Hepatocyte (in vitro differentiated cells): ENCODE measurements around the gene EIF4E1B. TPM values are rescaled to one million over a fixed set of nuclear protein-coding genes. Genes with fewer than 3 reads are reported as not detected.

Source experiments
- DNase-seq: peaks from one replicate; pipeline ENCODE4 v3.0.0-alpha.2; 2016; ENCODE audit warnings: low spot score
- H2AFZ ChIP-seq: fragments of 200-600 bp; sonication (generic); 2 replicates; pipeline ENCODE4 v1.6.0; 2016; ENCODE audit warnings: antibody characterized with exemption, mild to moderate bottlenecking
- H3K27ac ChIP-seq: fragments of 200-600 bp; sonication (generic); 2 replicates; pipeline ENCODE4 v1.5.1; 2016; ENCODE audit warnings: mild to moderate bottlenecking
- H3K27me3 ChIP-seq: fragments of 200-600 bp; sonication (generic); 2 replicates; pipeline ENCODE4 v1.6.1; 2016
- H3K36me3 ChIP-seq: fragments of 200-600 bp; sonication (generic); replicated peaks from 2 replicates; pipeline ENCODE4 v1.5.1; 2016; ENCODE audit warnings: low read depth; ENCODE audit not compliant: insufficient read depth
- H3K4me1 ChIP-seq: fragments of 200-600 bp; sonication (generic); 2 replicates; pipeline ENCODE4 v1.5.1; 2016; ENCODE audit warnings: mild to moderate bottlenecking, moderate library complexity; ENCODE audit not compliant: insufficient read depth
- H3K4me2 ChIP-seq: fragments of 200-600 bp; sonication (generic); 2 replicates; pipeline ENCODE4 v1.6.0; 2016
- H3K4me3 ChIP-seq: fragments of 200-600 bp; sonication (generic); 2 replicates; pipeline ENCODE4 v1.5.1; 2016; ENCODE audit warnings: mild to moderate bottlenecking
- H3K79me2 ChIP-seq: fragments of 200-600 bp; sonication (generic); 2 replicates; pipeline ENCODE4 v1.6.0; 2017; ENCODE audit warnings: mild to moderate bottlenecking
- H3K9me2 ChIP-seq: fragments of 200-600 bp; sonication (generic); replicated peaks from 2 replicates; pipeline ENCODE4 v1.6.0; 2017; ENCODE audit warnings: mild to moderate bottlenecking; ENCODE audit not compliant: insufficient read depth
- H3K9me3 ChIP-seq: fragments of 200-600 bp; sonication (generic); 2 replicates; pipeline ENCODE4 v1.5.1; 2016; ENCODE audit warnings: low read depth, mild to moderate bottlenecking
- H4K20me1 ChIP-seq: fragments of 200-600 bp; sonication (generic); 2 replicates; pipeline ENCODE4 v1.6.0; 2016; ENCODE audit warnings: mild to moderate bottlenecking; ENCODE audit not compliant: insufficient read depth, poor library complexity, severe bottlenecking
- CTCF ChIP-seq: fragments of 200-600 bp; sonication (generic); IDR thresholded peaks from 2 replicates; pipeline ENCODE4 v1.5.1; 2016; ENCODE audit warnings: antibody characterized with exemption, mild to moderate bottlenecking; ENCODE audit not compliant: poor library complexity
- EZH2 ChIP-seq: fragments of 200-600 bp; sonication (generic); IDR thresholded peaks from 2 replicates; pipeline ENCODE4 v1.6.1; 2016; ENCODE audit warnings: antibody characterized with exemption, mild to moderate bottlenecking, borderline replicate concordance
- EZH2phosphoT487 ChIP-seq: fragments of 200-600 bp; sonication (generic); IDR thresholded peaks from one replicate; pipeline ENCODE4 v1.6.1; 2018; ENCODE audit warnings: antibody characterized with exemption, mild to moderate bottlenecking, low read depth, moderate library complexity; ENCODE audit not compliant: unreplicated experiment, severe bottlenecking
- WGBS: methylation state at CpG from one replicate; pipeline ENCODE4 v1.1.6; 2016; ENCODE audit warnings: low lambda C conversion rate; ENCODE audit errors: missing lambda C conversion rate; 5-methylcytosine and 5-hydroxymethylcytosine counted together
- polyA plus RNA-seq: library from polyadenylated mRNA; unstranded; fragments of >200 nt; fragmentation: Nextera tagmentation; extraction: Ambion mirVana; gene quantifications from 2 replicates; pipeline ENCODE4 v1.2.1, GENCODE V29; 2016
- total RNA-seq: library from RNA; depleted of rRNA; stranded (reverse); fragments of >200 nt; gene quantifications from 2 replicates; pipeline ENCODE4 v1.2.3, GENCODE V29; 2014

Gene EIF4E1B
- total and polyA plus RNA-seq, 2 experiments from 2014 or later = not detected

- Histone ChIP-seq H3K4me3 (no peak overlapping the region), H3K9me2 (no peaks in the 10 kb centered on the region), H3K9me3 (no peaks in the 10 kb centered on the region), H3K4me2 (no peak overlapping the region), H2AFZ (no peak overlapping the region), H3K27me3 (peaks cover under 1% of the 10 kb centered on the region), H3K27ac (no peak overlapping the region), H3K4me1 (no peaks in the 10 kb centered on the region), H4K20me1 (no peaks in the 10 kb centered on the region), H3K36me3 (no peaks in the 10 kb centered on the region), H3K79me2 (no peaks in the 10 kb centered on the region)
- TF ChIP-seq EZH2phosphoT487 (no peak), CTCF (no peak), EZH2 (no peak)
- WGBS = 52% methylated on average over 4 of the region's 4 CpGs
- no peak for DNase-seq
Observed at GRCh38 chr5:176639208-176639607, 8.7 kb downstream of the EIF4E1B start.

- 86% methylated on average over 4 of the region's 4 CpGs for WGBS
- no peaks in the 10 kb centered on the region for H3K36me3 ChIP-seq
- H2AFZ ChIP-seq = no peak overlapping the region
- no peak overlapping the region for H3K4me3 ChIP-seq
- no peaks in the 10 kb centered on the region for H3K4me1 ChIP-seq
- no peak overlapping the region for H3K4me2 ChIP-seq
- no peaks in the 10 kb centered on the region for H3K27me3 ChIP-seq
- no peaks in the 10 kb centered on the region for H3K9me3 ChIP-seq
- H3K79me2 ChIP-seq = no peaks in the 10 kb centered on the region
- no peaks in the 10 kb centered on the region for H3K9me2 ChIP-seq
- no peaks in the 10 kb centered on the region for H4K20me1 ChIP-seq
- H3K27ac ChIP-seq = no peak overlapping the region
- no peak for DNase-seq
- TF ChIP-seq EZH2 (no peak), CTCF (no peak)
Observed at GRCh38 chr5:176639981-176640380, 9.5 kb downstream of the EIF4E1B start.

GRCh38 chr5:176640616-176641015, 10.1 kb downstream of the EIF4E1B start:
- H3K9me2 ChIP-seq = no peaks in the 10 kb centered on the region
- H3K4me3 ChIP-seq = no peak overlapping the region
- no peaks in the 10 kb centered on the region for H4K20me1 ChIP-seq
- WGBS = 76% methylated on average over 4 of the region's 4 CpGs
- TF ChIP-seq EZH2 (no peak), EZH2phosphoT487 (no peak), CTCF (no peak)
- H3K79me2 ChIP-seq = no peaks in the 10 kb centered on the region
- H3K9me3 ChIP-seq = no peaks in the 10 kb centered on the region
- H3K27me3 ChIP-seq = no peaks in the 10 kb centered on the region
- DNase-seq = no peak
- no peaks in the 10 kb centered on the region for H3K36me3 ChIP-seq
- H3K4me2 ChIP-seq = no peak overlapping the region
- H3K27ac ChIP-seq = no peak overlapping the region
- no peaks in the 10 kb centered on the region for H3K4me1 ChIP-seq
- H2AFZ ChIP-seq = no peak overlapping the region
